T-helper 2 cell treated with Interferon-gamma antibody and Interleukin-4, amounts not matched to agents 100 ng/mL and 5 ng/mL, for 36 hours (primary cell): ENCODE results near the gene SPDYE2B. TPM values are rescaled to one million over a fixed set of nuclear protein-coding genes. Genes with fewer than 3 reads are reported as not detected.
"Not testable (repeated sequence)": the region's sequence is repeated elsewhere in the genome, so short reads cannot be mapped to it uniquely, and the experiment has no call there.

Experiments
- intact Hi-C: fragments of 100-400 bp; cut with micrococcal nuclease; formaldehyde crosslinking; loops from one replicate; pipeline ENCODE4 v1.15.1; 2023
- total RNA-seq: library from RNA; stranded (reverse); gene quantifications from 2 replicates; pipeline ENCODE4 v1.2.3, GENCODE V29; 2022

SPDYE2B gene
- not detected in 2 replicates for total RNA-seq

DNA sequence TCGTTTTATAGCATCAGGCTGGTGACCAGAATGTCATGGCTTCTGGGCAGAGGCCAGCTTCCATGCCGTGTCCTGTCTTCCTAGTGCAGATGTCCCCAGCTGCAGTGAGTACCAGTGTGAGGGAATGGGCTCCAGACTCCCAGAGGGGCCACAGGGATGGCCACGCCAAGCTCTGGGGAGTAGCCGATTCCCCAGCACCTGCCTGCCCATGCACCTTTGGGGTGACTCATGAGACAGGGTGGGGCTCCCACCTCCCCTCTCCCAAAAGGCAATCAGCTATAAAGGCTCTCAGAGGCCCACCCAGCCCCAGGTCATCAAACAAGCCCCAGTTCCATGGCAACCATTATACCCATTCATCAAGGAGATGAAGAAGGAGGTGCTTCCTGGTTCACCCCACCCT, at the start of gene SPDYE2B:
TSS of gene SPDYE2B (plus strand) at position 396 of the 400 bp plus-strand sequence. CDS start 2,030 bp downstream, outside the sequence.
- intact Hi-C loops = not testable (repeated sequence)

DNA sequence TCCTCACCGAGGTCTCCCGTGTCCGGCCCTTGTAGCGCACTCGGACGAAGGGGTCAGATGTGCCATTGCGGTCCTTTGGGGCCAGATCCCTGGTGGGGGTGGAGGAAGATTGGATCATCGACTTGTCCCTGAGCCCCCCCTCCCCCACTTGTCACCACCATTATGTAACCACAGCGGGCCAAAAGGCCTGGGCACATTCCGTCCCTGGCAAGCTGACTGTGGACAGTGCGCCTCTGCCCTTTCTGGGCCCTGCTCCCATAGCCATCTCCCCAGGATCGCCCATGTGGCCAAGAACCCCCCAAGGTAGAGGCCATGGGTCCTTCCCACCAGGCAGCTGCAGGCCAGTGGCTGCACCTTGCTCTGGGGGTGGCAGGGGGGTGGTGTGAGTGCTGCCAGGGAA, 47.8 kb upstream of the SPDYE2B start:
- intact Hi-C loops = not testable (repeated sequence)

DNA sequence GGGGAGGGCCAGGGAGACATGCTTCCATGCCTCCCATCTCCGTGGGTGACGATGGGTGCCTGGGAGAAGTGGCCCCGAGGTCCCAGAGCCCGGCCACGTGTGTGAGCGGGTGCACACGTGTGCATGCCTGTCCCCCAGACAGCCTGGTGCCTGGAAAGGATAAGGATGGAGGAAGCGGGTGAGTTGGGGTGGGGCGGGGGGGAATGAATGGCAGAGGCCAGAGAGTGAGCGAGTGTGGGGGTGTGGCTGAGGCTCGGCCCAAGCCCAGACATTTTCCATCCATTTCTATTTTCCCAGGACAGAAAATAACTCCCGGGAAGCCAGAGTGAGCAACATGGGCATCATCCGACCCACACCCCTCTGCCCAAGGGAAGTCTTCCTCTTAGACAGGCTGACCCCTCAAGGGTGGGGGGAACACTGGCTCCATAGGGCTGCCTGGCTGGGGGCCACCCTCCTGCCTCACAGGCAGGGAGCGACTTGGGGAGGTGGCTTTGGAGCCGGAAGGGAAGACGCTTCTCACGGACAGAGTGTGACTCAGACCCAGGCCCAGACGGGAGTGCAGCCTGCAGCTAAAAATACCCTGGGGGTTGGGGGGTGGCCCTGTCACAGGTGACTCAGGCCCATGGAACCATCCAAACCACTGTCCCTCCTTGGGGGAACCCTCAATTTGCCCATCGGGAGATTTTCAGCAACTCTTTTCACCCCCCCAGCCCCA, 45.5 kb upstream of the SPDYE2B start:
- intact Hi-C loops = not testable (repeated sequence)

- intact Hi-C loops = not testable (repeated sequence)
These were observed 43.3 kb upstream of the SPDYE2B start for GRCh38 chr7:102606848-102607247.

- intact Hi-C loops = not testable (repeated sequence)
These were observed 40.4 kb upstream of the SPDYE2B start for GRCh38 chr7:102609734-102610133.

GRCh38 chr7:102610441-102610840, 39.7 kb upstream of the SPDYE2B start:
- intact Hi-C loops = not testable (repeated sequence)

DNA sequence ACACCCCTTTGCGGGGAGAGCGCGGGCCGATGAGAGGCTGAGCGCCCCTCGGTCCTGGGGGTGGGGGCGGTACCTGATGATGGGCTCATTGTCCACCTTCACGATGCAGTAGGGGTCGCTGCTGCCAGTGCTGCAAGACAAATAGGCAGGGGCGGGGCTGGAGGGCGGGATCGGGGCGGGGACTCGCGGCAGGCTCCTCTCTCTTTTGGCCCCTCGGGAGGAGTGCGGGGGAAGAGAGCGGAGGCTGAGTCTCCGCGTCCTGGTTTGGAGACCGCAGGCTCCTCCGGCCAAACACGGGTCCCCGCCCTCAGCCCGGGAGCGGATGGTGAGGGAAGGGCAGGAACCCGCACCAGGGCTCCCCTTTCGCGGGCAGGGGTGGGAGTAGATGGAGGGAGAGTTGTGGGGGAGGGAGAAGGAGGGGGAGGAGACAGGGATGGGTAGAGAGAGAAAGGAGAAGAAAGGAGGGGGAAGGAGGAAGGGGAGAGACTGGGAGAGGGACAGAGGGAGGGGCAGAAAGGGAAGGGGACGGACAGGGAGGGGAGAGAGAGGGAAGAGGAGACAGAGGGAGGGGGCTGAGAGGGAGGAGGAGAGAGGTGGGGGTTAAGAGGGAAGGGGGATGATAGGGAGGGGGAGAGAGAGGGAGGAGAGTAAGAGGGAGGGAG, 39.0 kb upstream of the SPDYE2B start:
- intact Hi-C loops = not testable (repeated sequence)

DNA sequence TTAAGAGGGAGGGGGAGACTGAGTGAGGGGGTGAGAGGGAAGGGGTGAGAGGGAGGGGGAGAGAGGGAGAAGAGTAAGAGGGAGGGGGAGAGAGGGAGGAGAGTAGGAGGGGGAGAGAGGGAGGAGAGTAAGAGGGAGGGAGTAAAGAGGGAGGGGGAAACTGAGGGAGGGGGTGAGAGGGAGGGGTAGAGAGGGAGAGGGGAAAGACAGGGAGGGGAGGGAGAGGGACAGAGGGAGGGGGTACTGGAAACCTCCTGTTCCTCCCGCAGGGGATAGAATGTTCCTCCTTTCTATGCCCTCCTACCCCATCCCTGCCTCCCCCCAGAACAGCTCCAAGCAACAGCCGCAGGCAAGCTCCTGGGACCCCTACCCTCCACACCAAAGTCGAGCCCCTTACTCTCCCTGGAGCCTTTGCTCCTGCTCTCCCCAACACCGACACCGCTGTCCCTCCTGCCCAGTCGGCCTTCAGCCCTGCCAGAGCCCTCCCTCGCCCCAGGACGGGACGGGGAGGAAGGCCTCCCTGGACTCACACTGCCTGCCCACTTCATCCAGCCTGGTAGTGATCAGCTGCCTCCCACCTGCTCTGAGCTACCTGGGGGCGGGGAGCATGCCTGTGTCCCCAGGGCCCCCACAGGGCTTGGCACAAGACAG, 38.3 kb upstream of the SPDYE2B start:
- intact Hi-C loops = not testable (repeated sequence)

DNA sequence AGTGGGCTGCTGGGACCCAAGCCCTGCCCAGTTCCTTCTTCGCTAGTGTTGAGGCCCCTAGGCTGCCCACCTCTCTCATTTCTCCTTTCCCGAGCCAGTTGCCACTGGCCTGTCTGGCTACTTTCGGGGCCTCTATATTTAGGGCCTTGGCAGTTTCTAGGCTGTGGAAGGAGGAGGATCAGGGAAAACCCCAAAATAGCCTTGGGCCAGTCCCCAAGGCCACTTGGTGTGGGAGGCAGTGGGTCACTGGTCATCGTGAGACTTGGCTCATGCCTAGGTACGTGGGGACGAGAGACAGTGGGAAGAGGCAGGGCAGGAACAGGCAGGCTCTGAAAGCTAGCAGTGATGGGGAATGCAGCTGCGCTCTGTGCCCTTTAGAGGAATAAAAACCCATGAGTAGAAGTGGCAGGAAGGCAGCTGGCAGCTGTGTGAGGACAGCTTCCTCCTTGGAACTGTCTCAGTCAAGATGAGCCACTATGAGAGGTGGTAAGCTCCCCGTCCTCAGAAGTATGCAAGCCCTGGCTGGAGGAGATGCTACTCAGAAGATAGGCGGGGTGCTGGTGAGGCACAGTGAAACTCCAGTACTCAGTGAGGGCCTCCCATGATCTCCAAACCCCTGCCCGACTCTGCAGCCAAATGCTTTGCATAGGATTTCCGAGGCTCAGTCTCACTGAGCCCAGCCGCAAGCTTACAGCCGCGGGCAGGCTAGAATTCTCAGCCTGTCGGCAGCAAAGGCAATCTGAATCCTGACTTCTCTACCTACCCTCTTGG, 36.4 kb upstream of the SPDYE2B start:
- intact Hi-C loops = not testable (repeated sequence)

DNA sequence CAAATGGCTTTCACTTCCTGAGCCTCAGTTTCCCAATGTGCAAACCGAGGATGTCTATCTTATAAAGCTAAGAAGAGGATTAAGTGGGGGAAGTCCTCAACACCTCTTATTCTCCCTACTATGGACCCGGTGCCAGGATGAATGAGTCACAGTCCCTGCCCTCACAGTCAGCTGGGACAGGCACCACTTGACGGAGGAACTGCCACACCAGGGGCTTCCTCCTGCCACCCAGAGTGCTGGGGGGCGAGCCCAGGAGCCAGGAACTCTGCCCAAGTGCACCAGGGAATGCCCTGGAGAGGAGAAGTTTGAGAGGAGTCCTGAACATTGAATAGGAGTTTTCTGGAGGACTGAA, 35.8 kb upstream of the SPDYE2B start:
- intact Hi-C loops = not testable (repeated sequence)

DNA sequence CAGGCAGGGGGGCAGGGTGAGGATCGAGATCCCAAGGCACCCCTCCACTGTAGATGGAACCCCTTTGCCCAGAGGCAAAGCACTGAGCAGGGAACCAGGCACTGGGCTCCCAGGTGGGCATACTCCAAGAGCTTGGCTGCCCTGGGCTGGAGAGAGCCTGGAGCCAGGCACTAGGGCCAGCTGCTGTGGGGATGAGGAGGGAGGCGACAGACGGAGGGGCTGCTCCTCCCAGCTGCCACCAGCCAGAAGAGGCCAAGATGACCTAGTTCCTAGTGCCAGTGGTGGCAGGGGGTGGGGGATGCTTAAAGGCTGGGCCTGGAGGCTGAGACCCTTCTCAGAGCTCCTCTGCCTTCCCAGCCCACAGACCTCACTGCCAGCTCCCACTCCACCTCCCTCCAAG, 35.2 kb upstream of the SPDYE2B start:
- intact Hi-C loops = not testable (repeated sequence)

DNA sequence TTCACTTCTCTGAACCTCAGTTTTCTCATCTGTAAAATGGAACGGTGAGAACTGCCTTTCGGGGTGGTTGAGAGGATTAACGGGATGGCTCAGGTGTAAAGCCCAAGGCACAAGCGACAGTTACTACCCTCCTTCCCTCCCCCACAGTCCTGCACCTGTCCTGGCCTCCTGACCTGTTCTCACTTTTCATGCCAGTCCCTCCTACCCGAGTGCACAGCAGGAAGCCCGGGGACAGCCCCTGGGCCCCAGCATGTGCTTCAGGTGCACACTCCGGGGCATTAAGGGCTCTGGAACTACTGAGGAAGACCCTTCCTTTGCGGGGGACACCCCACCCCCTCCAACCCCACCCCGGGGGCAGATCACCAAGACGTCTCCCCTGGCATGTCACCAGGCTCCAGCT, 34.2 kb upstream of the SPDYE2B start:
- intact Hi-C loops = not testable (repeated sequence)

- intact Hi-C loops = not testable (repeated sequence)
These were observed 33.5 kb upstream of the SPDYE2B start, which contains the start of gene RASA4 for GRCh38 chr7:102616507-102617125. TSS of gene RASA4 (minus strand) at chr7:102616756. CDS start at chr7:102616689, 67 bp downstream.

GRCh38 chr7:102618122-102618521, 32.0 kb upstream of the SPDYE2B start:
- intact Hi-C loops = not testable (repeated sequence)

DNA sequence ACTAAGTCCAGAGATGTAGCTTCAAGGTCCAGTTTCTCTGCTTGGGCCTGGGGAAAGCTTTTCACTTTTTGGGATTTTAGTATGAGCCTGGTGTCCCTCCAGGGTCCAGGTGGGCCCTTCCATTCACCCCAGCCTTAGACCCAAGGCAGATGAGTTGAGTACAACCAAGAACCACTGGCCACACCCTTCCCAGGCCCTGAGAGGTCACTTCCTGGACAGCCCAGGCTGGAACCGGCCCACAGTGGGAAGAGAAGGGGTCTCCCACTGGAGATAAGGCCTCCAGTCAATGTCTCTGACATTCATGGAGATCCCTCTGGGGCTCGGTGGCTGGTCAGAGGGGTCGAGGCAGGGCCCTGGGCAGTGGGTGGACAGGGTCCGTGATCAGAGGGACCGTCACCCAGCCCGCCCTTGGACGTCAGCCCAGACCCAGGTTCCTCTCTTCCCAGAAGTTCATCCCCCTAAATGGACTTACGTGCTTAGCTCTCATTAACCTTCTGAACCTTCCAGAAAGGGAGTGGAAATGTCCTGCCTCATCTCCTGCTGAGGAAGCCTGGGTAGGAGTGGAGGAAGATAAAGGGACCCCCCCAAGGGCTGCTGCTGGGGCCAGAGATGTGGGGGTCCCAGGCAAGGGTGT, 22.7 kb upstream of the SPDYE2B start:
- intact Hi-C loops = not testable (repeated sequence)

DNA sequence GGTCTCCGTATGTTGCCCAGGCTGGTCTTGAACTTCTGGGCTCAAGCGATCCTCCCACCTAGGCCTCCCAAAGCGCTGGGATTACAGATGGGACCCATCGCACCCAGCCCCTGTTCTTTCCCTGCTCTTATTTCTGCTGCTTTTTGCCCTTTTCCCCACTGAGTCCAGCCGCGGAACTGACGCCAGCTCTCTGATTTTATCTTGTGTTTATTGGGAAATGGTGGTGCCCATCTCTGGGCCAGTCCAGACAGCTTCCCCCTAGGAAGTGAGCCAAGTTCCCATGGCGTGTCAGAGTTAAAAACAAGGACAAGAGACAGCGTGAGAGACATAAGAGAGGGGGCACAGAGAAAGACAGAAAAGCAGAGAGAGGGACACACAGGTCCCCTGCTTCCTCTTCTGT, 19.5 kb upstream of the SPDYE2B start:
- intact Hi-C loops = not testable (repeated sequence)

- intact Hi-C loops = not testable (repeated sequence)
These were observed 15.8 kb upstream of the SPDYE2B start for GRCh38 chr7:102634299-102634698.

- intact Hi-C loops = not testable (repeated sequence)
These were observed 14.8 kb upstream of the SPDYE2B start for GRCh38 chr7:102635354-102635753.

GRCh38 chr7:102636956-102637355, 13.2 kb upstream of the SPDYE2B start:
- intact Hi-C loops = not testable (repeated sequence)

DNA sequence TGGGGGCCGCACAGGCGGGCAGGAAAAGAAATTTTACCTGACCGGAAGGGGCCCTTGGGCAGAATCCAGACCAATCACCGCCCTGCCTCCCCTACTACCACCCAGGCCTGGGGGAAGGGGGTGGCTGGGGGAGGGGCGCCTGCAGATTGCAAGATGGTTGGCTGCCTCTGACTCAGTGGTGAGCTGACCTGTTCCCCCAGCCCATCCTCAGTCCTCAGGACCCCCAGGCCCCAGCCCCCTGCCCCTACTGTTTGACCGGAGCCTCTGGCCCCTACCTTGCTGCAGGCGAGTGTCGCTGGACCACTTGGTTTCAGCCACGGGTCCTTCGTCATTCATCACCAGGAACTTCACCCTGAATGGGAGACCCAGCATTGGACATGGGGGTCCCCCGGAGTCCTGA, 11.3 kb upstream of the SPDYE2B start:
- intact Hi-C loops = not testable (repeated sequence)

DNA sequence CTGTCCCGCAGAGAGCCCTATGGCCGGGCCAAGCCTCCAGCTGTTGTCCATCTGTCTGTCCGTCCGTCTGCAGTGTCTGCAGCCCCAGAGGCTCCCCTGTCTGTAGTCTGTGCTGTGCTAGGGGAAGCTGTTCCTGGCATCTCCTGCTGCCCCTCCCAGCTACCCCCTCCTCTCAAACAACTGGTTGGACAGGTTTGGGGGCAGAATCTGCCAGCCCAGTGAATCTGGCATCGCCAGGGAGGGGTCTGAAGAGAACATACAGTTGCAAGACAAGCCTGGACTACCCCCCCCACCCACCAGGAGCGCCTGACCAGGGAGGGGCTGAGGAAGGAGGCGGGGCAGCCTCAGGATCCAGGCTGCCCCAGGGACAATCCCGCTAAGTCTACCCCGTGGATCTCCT, 7.4 kb upstream of the SPDYE2B start, which contains the start of gene UPK3BL1:
TSS of gene UPK3BL1 (minus strand) at position 101 of the 400 bp plus-strand sequence. CDS start at position 51, 50 bp downstream.
- intact Hi-C loops = not testable (repeated sequence)
